Keratinocyte (primary cell): ENCODE data around the gene RFC4. TPM values are rescaled to one million over a fixed set of nuclear protein-coding genes. Genes with fewer than 3 reads are reported as not detected.

Experiments used
- DNase-seq: peaks from one replicate; pipeline ENCODE4 v3.0.0-alpha.2; 2011; ENCODE audit warnings: low read depth, missing footprints, low spot score
- FAIRE-seq: peaks from 2 replicates; lab custom pipeline; 2011; peaks lifted over from hg19 to GRCh38; lab: Jason Lieb, UNC
- H2AFZ ChIP-seq: 2 replicates; pipeline ENCODE4 v1.6.0; 2012; ENCODE audit warnings: low read length, control low read depth, inconsistent platforms; ENCODE audit not compliant: control insufficient read depth
- H3K27ac ChIP-seq: 2 replicates; pipeline ENCODE4 v1.5.1; 2011; ENCODE audit warnings: low read length; ENCODE audit not compliant: control insufficient read depth, insufficient read depth
- H3K27me3 ChIP-seq: 3 replicates; pipeline ENCODE4 v1.6.0; 2011; ENCODE audit warnings: low read length; ENCODE audit not compliant: control insufficient read depth, insufficient read depth; ENCODE audit errors: extremely low read depth
- H3K36me3 ChIP-seq, 2 experiments: 2 replicates in 1 of 2; 3 replicates in 1 of 2; pipeline ENCODE4 v1.5.1; 2011; ENCODE audit warnings: low read length in 2 of 2, mild to moderate bottlenecking in 1 of 2; ENCODE audit not compliant: control insufficient read depth in 2 of 2, insufficient read depth in 2 of 2; ENCODE audit errors: extremely low read depth in 1 of 2
- H3K4me1 ChIP-seq: 3 replicates; pipeline ENCODE4 v1.5.1; 2011; ENCODE audit warnings: low read length; ENCODE audit not compliant: control insufficient read depth, insufficient read depth; ENCODE audit errors: extremely low read depth
- H3K4me2 ChIP-seq: 3 replicates; pipeline ENCODE4 v1.6.0; 2011; ENCODE audit warnings: low read depth, low read length; ENCODE audit not compliant: control insufficient read depth, insufficient read depth; ENCODE audit errors: extremely low read depth
- H3K4me3 ChIP-seq, 3 experiments: fragments of 200-600 bp in 1 of 3; sonication (generic) in 1 of 3; 2 replicates in 2 of 3; 3 replicates in 1 of 3; pipeline ENCODE4 v1.5.1; 2011 to 2016; ENCODE audit warnings: low read length in 3 of 3, mild to moderate bottlenecking in 3 of 3, control low read depth in 2 of 3, inconsistent platforms in 1 of 3, low read depth in 1 of 3, mixed read lengths in 1 of 3, mixed run types in 1 of 3, moderate library complexity in 1 of 3; ENCODE audit not compliant: control insufficient read depth in 2 of 3, insufficient read depth in 2 of 3; ENCODE audit errors: extremely low read depth in 1 of 3
- H3K79me2 ChIP-seq: 2 replicates; pipeline ENCODE4 v1.6.0; 2012; ENCODE audit warnings: low read length; ENCODE audit not compliant: control insufficient read depth, insufficient read depth
- H3K9ac ChIP-seq: 3 replicates; pipeline ENCODE4 v1.6.0; 2011; ENCODE audit warnings: low read length; ENCODE audit not compliant: control insufficient read depth, insufficient read depth; ENCODE audit errors: extremely low read depth
- H3K9me1 ChIP-seq: 3 replicates; pipeline ENCODE4 v1.6.0; 2011; ENCODE audit warnings: low read length; ENCODE audit not compliant: control insufficient read depth, insufficient read depth; ENCODE audit errors: extremely low read depth
- H3K9me3 ChIP-seq: 2 replicates; pipeline ENCODE4 v1.5.1; 2012; ENCODE audit warnings: low read depth, low read length; ENCODE audit not compliant: control insufficient read depth
- H4K20me1 ChIP-seq: 3 replicates; pipeline ENCODE4 v1.6.0; 2011; ENCODE audit warnings: low read length; ENCODE audit not compliant: control insufficient read depth, insufficient read depth; ENCODE audit errors: extremely low read depth
- EZH2 ChIP-seq: IDR thresholded peaks from one replicate; pipeline ENCODE4 v1.6.1; 2012; ENCODE audit warnings: inconsistent platforms, mild to moderate bottlenecking, low read length, moderate library complexity
- dilution Hi-C: fragments of 300-500 bp; cut with MboI; formaldehyde crosslinking; loops from one replicate; pipeline ENCODE4 v1.7.0; 2020; ENCODE audit warnings: low sequenced_read_pairs; ENCODE audit not compliant: extremely low pct_ligation_motif_present
- polyA plus RNA-seq, 5 experiments: library from polyadenylated mRNA; depleted of rRNA in 3 of 5; stranded (reverse) in 3 of 5; stranded (forward) in 1 of 5; unstranded in 1 of 5; fragments of >200 nt; gene quantifications; 1 replicate in 1 of 5; 2 replicates in 3 of 5; 3 replicates in 1 of 5; pipeline versions ENCODE4 v1.2.1 to v1.2.3, GENCODE V29; 2011 to 2012; ENCODE audit warnings: missing spikeins in 2 of 5, low read depth in 1 of 5, low replicate concordance in 1 of 5
- TF ChIP-seq, protein P1 (sequence below), 3 experiments: IDR thresholded peaks in 1 of 3; conservative IDR thresholded peaks in 1 of 3; optimal IDR thresholded peaks in 1 of 3; 2 replicates in 2 of 3; 3 replicates in 1 of 3; pipeline versions ENCODE3 to v1.5.1; 2011; ENCODE audit warnings: low read length in 3 of 3, mild to moderate bottlenecking in 3 of 3, moderate library complexity in 2 of 3, control low read depth in 1 of 3, inconsistent platforms in 1 of 3; ENCODE audit not compliant: insufficient read depth in 2 of 3; ENCODE audit errors: extremely low read depth in 1 of 3

Gene RFC4
- polyA plus RNA-seq, 1 donor (not counting 4 experiments of a cell fraction or from before 2014, with no cell fraction given) = 22.8 TPM

DNA sequence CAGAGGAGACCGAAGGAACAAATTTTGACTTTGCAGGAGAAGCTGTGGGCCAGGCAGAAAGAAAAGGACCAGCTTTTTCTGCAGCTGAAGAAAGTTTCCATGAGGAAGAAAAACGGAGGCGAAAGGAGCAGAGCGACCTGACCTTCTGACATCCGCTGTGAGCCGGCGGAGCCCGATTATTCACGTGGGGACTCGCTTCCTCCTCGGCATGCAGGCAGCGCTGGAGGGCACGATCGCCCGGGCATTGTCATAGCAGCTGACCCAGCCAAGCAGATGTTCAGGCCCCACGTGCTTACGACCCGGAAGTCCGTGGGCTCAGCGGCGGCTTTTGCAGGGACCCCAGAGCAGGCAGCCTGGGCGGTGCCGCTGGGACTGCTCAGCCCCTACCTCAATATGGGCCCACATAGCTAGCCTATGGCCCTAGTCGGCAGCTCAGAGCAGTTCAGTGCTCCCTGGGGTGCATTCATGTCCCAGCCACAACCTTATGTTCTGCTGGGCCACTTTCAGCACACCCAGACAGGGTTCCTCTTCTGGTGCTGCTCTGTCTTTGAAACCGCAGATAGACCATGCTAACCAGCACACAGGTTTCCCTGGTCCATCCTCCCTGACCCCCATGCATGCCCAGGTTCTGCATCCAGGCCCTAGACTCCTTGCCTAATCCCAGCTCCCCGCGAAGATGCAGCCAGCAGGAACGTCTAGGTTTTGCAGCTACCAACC is 33.4 kb downstream of the RFC4 start:
- no peaks in the 10 kb centered on the region for H3K79me2 ChIP-seq
- no peak for TF ChIP-seq EZH2
- TF ChIP-seq, protein P1, sequence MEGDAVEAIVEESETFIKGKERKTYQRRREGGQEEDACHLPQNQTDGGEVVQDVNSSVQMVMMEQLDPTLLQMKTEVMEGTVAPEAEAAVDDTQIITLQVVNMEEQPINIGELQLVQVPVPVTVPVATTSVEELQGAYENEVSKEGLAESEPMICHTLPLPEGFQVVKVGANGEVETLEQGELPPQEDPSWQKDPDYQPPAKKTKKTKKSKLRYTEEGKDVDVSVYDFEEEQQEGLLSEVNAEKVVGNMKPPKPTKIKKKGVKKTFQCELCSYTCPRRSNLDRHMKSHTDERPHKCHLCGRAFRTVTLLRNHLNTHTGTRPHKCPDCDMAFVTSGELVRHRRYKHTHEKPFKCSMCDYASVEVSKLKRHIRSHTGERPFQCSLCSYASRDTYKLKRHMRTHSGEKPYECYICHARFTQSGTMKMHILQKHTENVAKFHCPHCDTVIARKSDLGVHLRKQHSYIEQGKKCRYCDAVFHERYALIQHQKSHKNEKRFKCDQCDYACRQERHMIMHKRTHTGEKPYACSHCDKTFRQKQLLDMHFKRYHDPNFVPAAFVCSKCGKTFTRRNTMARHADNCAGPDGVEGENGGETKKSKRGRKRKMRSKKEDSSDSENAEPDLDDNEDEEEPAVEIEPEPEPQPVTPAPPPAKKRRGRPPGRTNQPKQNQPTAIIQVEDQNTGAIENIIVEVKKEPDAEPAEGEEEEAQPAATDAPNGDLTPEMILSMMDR (optimal IDR thresholded peaks at IDR 0.05 in 1 of 3, IDR thresholded peaks at IDR 0.05 in 1 of 3, conservative IDR thresholded peaks at IDR 0.05 in 1 of 3; ENCODE audit: extremely low read depth in 1 of 3, insufficient read depth in 2 of 3, low read length in 3 of 3) = no peak
- H3K27me3 ChIP-seq = no peaks in the 10 kb centered on the region
- H2AFZ ChIP-seq = peak overlapping the region; percentile 86
- no peaks in the 10 kb centered on the region for H3K36me3 ChIP-seq
- peaks cover 8% of the 10 kb centered on the region for H3K4me1 ChIP-seq
- H3K9me1 ChIP-seq = no peaks in the 10 kb centered on the region
- peak overlapping the region; percentile 83 for H3K4me2 ChIP-seq
- no peak overlapping the region for H3K27ac ChIP-seq
- DNase-seq = no peak
- H3K9ac ChIP-seq = peak overlapping the region; percentile 0
- no peak for FAIRE-seq
- dilution Hi-C loops = no loop called here
- no peaks in the 10 kb centered on the region for H4K20me1 ChIP-seq
- H3K9me3 ChIP-seq = no peaks in the 10 kb centered on the region
- peak overlapping the region in 1 of 3 experiments; percentile 53 for H3K4me3 ChIP-seq

DNA sequence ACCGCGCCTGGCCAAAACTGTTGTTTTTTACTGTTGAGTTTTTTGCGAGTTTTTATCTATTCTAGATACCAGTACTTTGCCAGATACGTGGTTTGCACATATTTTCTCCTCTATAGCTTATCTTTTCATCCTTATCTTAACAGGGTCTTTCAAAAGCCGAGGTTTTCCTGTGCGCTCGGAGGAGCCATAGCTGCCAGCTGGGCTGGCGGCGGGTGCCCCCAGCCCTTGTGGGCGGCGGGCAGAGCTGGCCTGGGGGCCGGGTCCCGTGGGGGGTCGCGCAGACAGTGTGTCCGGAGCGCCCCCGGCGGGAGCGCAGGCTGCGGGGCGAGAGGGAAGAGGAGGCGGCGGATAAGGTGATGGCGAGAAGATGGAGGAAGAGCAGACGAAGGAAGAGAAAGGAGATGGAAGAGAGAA is 34.0 kb downstream of the RFC4 start:
- Histone ChIP-seq H3K4me1 (peaks cover 8% of the 10 kb centered on the region), H3K36me3 (no peaks in the 10 kb centered on the region), H2AFZ (peak overlapping the region; percentile 86), H3K27ac (no peak overlapping the region), H3K79me2 (no peaks in the 10 kb centered on the region), H3K27me3 (no peaks in the 10 kb centered on the region), H3K9ac (peak overlapping the region; percentile 0), H3K4me2 (peak overlapping the region; percentile 83), H3K9me3 (no peaks in the 10 kb centered on the region), H4K20me1 (no peaks in the 10 kb centered on the region), H3K4me3 (peak overlapping the region in 2 of 3 experiments; percentile 13 to 53), H3K9me1 (no peaks in the 10 kb centered on the region)
- no peak for TF ChIP-seq EZH2
- TF ChIP-seq, protein P1 (optimal IDR thresholded peaks at IDR 0.05 in 1 of 3, IDR thresholded peaks at IDR 0.05 in 1 of 3, conservative IDR thresholded peaks at IDR 0.05 in 1 of 3; ENCODE audit: extremely low read depth in 1 of 3, insufficient read depth in 2 of 3, low read length in 3 of 3) = no peak
- dilution Hi-C loops = no loop called here
- DNase-seq (no peak), FAIRE-seq (no peak)
